Body of pancreas (tissue), 4 donors: ENCODE measurements around the gene ANKS1A.

ENCODE experiments used
- CTCF ChIP-seq, 7 experiments: fragments of 450-650 bp in 4 of 7; fragments of 200-600 bp in 3 of 7; sonication (generic) in 3 of 7; IDR thresholded peaks; one replicate each; pipeline ENCODE4 v1.5.1; 2016 to 2019; ENCODE audit warnings: antibody characterized with exemption in 7 of 7
- POLR2A ChIP-seq, 3 donors: fragments of 450-650 bp; IDR thresholded peaks; one replicate each; pipeline ENCODE4 v1.6.1; 2016; ENCODE audit warnings: antibody characterized with exemption in 3 of 3, mild to moderate bottlenecking in 2 of 3

GRCh38 chr6:34934516-34934915, 45.5 kb downstream of the ANKS1A start:
- TF ChIP-seq CTCF (IDR thresholded peaks at IDR 0.05) (no peak), POLR2A (IDR thresholded peaks at IDR 0.05) (no peak)
